Effector memory CD4-positive, alpha-beta T cell (primary cell): ENCODE measurements around the gene CLEC16A.
"Not testable (repeated sequence)": the region's sequence is repeated elsewhere in the genome, so short reads cannot be mapped to it uniquely, and the experiment has no call there.

Source experiments
- DNase-seq, 3 donors: peaks; one replicate each; pipeline ENCODE4 v3.0.0-alpha.2; 2020
- H3K27ac ChIP-seq: 2 replicates; pipeline ENCODE4 v1.7.0; 2013; ENCODE audit warnings: mild to moderate bottlenecking, low read length, moderate library complexity; ENCODE audit not compliant: insufficient read depth, poor library complexity, severe bottlenecking
- H3K27me3 ChIP-seq: replicated peaks from 2 replicates; pipeline ENCODE4 v1.7.0; 2013; ENCODE audit warnings: mild to moderate bottlenecking, low read length; ENCODE audit not compliant: insufficient read depth, control insufficient read depth, poor library complexity, severe bottlenecking
- H3K36me3 ChIP-seq: 2 replicates; pipeline ENCODE4 v1.7.0; 2013; ENCODE audit warnings: mild to moderate bottlenecking, low read length, moderate library complexity; ENCODE audit not compliant: control insufficient read depth, insufficient read depth
- H3K4me1 ChIP-seq: 2 replicates; pipeline ENCODE4 v1.7.0; 2013; ENCODE audit warnings: low read length, mild to moderate bottlenecking; ENCODE audit not compliant: control insufficient read depth, insufficient read depth, poor library complexity, severe bottlenecking
- H3K4me3 ChIP-seq: 2 replicates; pipeline ENCODE4 v1.7.0; 2013; ENCODE audit warnings: low read length, low read depth, mild to moderate bottlenecking; ENCODE audit not compliant: insufficient read depth, poor library complexity, severe bottlenecking
- H3K9me3 ChIP-seq: 2 replicates; pipeline ENCODE4 v1.7.0; 2013; ENCODE audit warnings: mild to moderate bottlenecking, low read length, moderate library complexity; ENCODE audit not compliant: control insufficient read depth

The CLEC16A gene

GRCh38 chr16:11101283-11101682 lies 156.9 kb downstream of the CLEC16A start:
- H3K36me3 ChIP-seq: no peaks in the 10 kb centered on the region
- no peak for DNase-seq
- no peaks in the 10 kb centered on the region for H3K27me3 ChIP-seq
- H3K27ac ChIP-seq: no peak overlapping the region
- H3K9me3 ChIP-seq: no peaks in the 10 kb centered on the region
- peaks cover 16% of the 10 kb centered on the region for H3K4me1 ChIP-seq
- H3K4me3 ChIP-seq: no peak overlapping the region

- Histone ChIP-seq H3K4me1 (peaks cover 16% of the 10 kb centered on the region), H3K4me3 (no peak overlapping the region), H3K9me3 (no peaks in the 10 kb centered on the region), H3K36me3 (no peaks in the 10 kb centered on the region), H3K27me3 (no peaks in the 10 kb centered on the region), H3K27ac (no peak overlapping the region)
- no peak for DNase-seq
These were observed 157.5 kb downstream of the CLEC16A start for GRCh38 chr16:11101695-11102522.

GRCh38 chr16:11102523-11102898 lies 158.1 kb downstream of the CLEC16A start:
- Histone ChIP-seq H3K27me3 (no peaks in the 10 kb centered on the region), H3K4me3 (no peak overlapping the region), H3K9me3 (no peaks in the 10 kb centered on the region), H3K4me1 (peaks cover 16% of the 10 kb centered on the region), H3K27ac (no peak overlapping the region), H3K36me3 (no peaks in the 10 kb centered on the region)
- DNase-seq: no peak

- H3K36me3 ChIP-seq, DNase-seq, H3K27ac ChIP-seq, H3K4me3 ChIP-seq, H3K27me3 ChIP-seq, H3K9me3 ChIP-seq: not testable (repeated sequence)
- peaks cover 16% of the 10 kb centered on the region for H3K4me1 ChIP-seq
These were observed 158.9 kb downstream of the CLEC16A start for GRCh38 chr16:11103301-11103700.

- Histone ChIP-seq H3K4me1 (peaks cover 16% of the 10 kb centered on the region), H3K27me3 (no peaks in the 10 kb centered on the region), H3K36me3 (no peaks in the 10 kb centered on the region), H3K27ac (no peak overlapping the region), H3K9me3 (no peaks in the 10 kb centered on the region), H3K4me3 (no peak overlapping the region)
- no peak for DNase-seq
These were observed 160.0 kb downstream of the CLEC16A start for GRCh38 chr16:11104168-11105037.

- DNase-seq: no peak
- H3K27ac ChIP-seq: no peak overlapping the region
- peaks cover 16% of the 10 kb centered on the region for H3K4me1 ChIP-seq
- H3K4me3 ChIP-seq: no peak overlapping the region
- H3K9me3 ChIP-seq: no peaks in the 10 kb centered on the region
- no peaks in the 10 kb centered on the region for H3K36me3 ChIP-seq
- H3K27me3 ChIP-seq: no peaks in the 10 kb centered on the region
These were observed 160.9 kb downstream of the CLEC16A start for GRCh38 chr16:11105038-11105903.

GRCh38 chr16:11106726-11107125 lies 162.4 kb downstream of the CLEC16A start:
- Histone ChIP-seq H3K9me3 (no peaks in the 10 kb centered on the region), H3K27me3 (no peaks in the 10 kb centered on the region), H3K36me3 (no peaks in the 10 kb centered on the region), H3K4me1 (peaks cover 16% of the 10 kb centered on the region), H3K4me3 (no peak overlapping the region), H3K27ac (no peak overlapping the region)
- no peak for DNase-seq

- no peaks in the 10 kb centered on the region for H3K36me3 ChIP-seq
- peaks cover 19% of the 10 kb centered on the region for H3K4me1 ChIP-seq
- H3K27ac ChIP-seq: no peak overlapping the region
- H3K9me3 ChIP-seq: no peaks in the 10 kb centered on the region
- DNase-seq: no peak
- no peak overlapping the region for H3K4me3 ChIP-seq
- H3K27me3 ChIP-seq: no peaks in the 10 kb centered on the region
These were observed 163.6 kb downstream of the CLEC16A start for GRCh38 chr16:11107780-11108465.

- Histone ChIP-seq H3K9me3 (no peaks in the 10 kb centered on the region), H3K27me3 (no peaks in the 10 kb centered on the region), H3K4me1 (peaks cover 21% of the 10 kb centered on the region), H3K4me3 (no peak overlapping the region), H3K36me3 (no peaks in the 10 kb centered on the region), H3K27ac (no peak overlapping the region)
- no peak for DNase-seq
These were observed 164.1 kb downstream of the CLEC16A start for GRCh38 chr16:11108466-11108805.
